ENCODE results near the gene KCNJ8. TPM values are rescaled to one million over a fixed set of nuclear protein-coding genes. Genes with fewer than 3 reads are reported as not detected.

KCNJ8 gene
- total and polyA plus RNA-seq, 2 experiments from 2014 or later = 12.7 to 17.8 TPM

DNA sequence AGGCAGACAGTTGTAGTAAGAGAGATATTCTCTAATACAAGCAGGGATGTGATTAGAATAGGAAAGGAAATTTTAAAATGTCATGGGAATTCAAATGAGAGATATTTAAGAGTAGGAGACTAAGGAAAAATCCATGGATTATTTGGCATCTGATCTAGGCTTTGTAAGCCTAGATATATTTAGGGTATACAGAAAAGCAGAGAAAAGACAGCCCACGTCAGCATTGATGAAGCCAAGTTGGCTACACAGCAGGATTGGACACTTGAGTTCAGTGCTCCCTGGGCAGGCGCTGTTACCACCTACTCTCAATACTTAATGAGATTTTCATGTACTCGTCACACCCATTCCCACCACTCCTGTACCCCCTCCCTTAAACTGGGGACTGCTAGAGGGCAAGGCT, 1.7 kb upstream of the KCNJ8 start:
- no peak overlapping the region for H3K27ac ChIP-seq
- TF ChIP-seq EZH2 (IDR thresholded peaks at IDR 0.05; ENCODE audit: insufficient read depth, poor library complexity, severe bottlenecking) (no peak), EZH2phosphoT487 (IDR thresholded peaks at IDR 0.05; ENCODE audit: insufficient read depth, low read depth) (no peak)
- H3K9me3 ChIP-seq (ENCODE audit: low read depth) = no peaks in the 10 kb centered on the region
- H3K27me3 ChIP-seq (replicated peaks; ENCODE audit: insufficient read depth) = no peaks in the 10 kb centered on the region
- 0 out of 2 replicates have a peak overlapping the region, but pooled peaks have one; percentile 6 for H2AFZ ChIP-seq
- no peak overlapping the region for H3K4me2 ChIP-seq (ENCODE audit: unreplicated experiment)
- no peak overlapping the region for H3K4me3 ChIP-seq
- in situ Hi-C loops (cut with MboI) = no loop called here
- H3K4me1 ChIP-seq (ENCODE audit: insufficient read depth) = peaks cover 24% of the 10 kb centered on the region
- no peaks in the 10 kb centered on the region for H3K36me3 ChIP-seq (ENCODE audit: low read depth)
- WGBS, 2 experiments (ENCODE audit: low coverage in 1 of 2, low lambda C conversion rate in 2 of 2, missing lambda C conversion rate in 2 of 2) = 88% methylated on average over 3 of the region's 3 CpGs
- no peaks in the 10 kb centered on the region for H3K9me2 ChIP-seq (ENCODE audit: insufficient read depth)
- DNase-seq = no peak
- peaks cover 28% of the 10 kb centered on the region for H3F3A ChIP-seq (ENCODE audit: insufficient read depth)
- H3K79me2 ChIP-seq (ENCODE audit: insufficient read depth) = no peaks in the 10 kb centered on the region
- H3K9ac ChIP-seq = no peak overlapping the region
- H4K20me1 ChIP-seq (ENCODE audit: insufficient read depth) = no peaks in the 10 kb centered on the region

DNA sequence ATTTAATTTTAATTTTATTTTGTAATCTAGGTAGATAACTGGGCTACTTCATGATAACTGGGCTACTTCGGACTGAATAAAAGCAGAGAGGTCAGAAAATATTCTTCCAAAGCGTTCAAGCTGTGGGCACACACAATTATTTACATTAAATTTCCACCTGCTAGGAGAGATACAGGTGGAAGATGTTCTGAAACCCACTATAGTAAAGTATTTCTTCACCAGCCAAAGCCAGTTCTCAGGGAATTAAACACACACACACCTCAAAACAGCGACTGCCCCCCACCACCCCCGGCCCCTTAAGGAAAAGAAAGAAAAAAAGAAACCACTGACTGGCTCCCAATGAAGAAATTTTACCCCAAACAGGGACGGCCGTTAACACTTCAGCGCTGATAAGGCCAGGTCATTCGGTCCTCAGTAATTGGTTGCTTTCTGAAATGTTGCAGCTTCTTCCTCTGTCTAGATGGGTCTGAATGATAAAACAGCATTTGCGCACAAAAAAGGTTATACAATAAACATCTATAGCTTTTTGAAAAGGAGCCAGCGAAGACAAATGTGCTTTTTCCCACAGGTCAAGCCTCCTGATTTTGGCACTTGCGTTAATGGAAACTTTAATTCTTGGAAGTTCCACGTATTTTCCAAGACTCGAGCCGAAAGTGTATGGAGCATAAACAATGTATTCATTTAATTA, 771 bp upstream of the KCNJ8 start:
- no peaks in the 10 kb centered on the region for H3K27me3 ChIP-seq (replicated peaks; ENCODE audit: insufficient read depth)
- H3K9ac ChIP-seq = peak overlapping the region; percentile 78; the same call in 1 of the 2 replicates
- TF ChIP-seq EZH2phosphoT487 (IDR thresholded peaks at IDR 0.05; ENCODE audit: insufficient read depth, low read depth) (no peak), EZH2 (IDR thresholded peaks at IDR 0.05; ENCODE audit: insufficient read depth, poor library complexity, severe bottlenecking) (no peak)
- H3K79me2 ChIP-seq (ENCODE audit: insufficient read depth) = no peaks in the 10 kb centered on the region
- H4K20me1 ChIP-seq (ENCODE audit: insufficient read depth) = no peaks in the 10 kb centered on the region
- in situ Hi-C loops (cut with MboI) = no loop called here
- H3K4me2 ChIP-seq (ENCODE audit: unreplicated experiment) = peak overlapping the region; percentile 86
- no peak overlapping the region for H3K27ac ChIP-seq
- H3K9me3 ChIP-seq (ENCODE audit: low read depth) = no peaks in the 10 kb centered on the region
- H3K4me1 ChIP-seq (ENCODE audit: insufficient read depth) = peaks cover 33% of the 10 kb centered on the region
- H3F3A ChIP-seq (ENCODE audit: insufficient read depth) = peaks cover 37% of the 10 kb centered on the region
- 51 to 52% methylated on average over 14 of the region's 14 CpGs for WGBS, 2 experiments (ENCODE audit: low coverage in 1 of 2, low lambda C conversion rate in 2 of 2, missing lambda C conversion rate in 2 of 2)
- no peaks in the 10 kb centered on the region for H3K9me2 ChIP-seq (ENCODE audit: insufficient read depth)
- H3K36me3 ChIP-seq (ENCODE audit: low read depth) = no peaks in the 10 kb centered on the region
- H3K4me3 ChIP-seq = peak overlapping the region; percentile 95
- peak overlapping the region; percentile 82 for H2AFZ ChIP-seq
- DNase-seq = no peak

DNA sequence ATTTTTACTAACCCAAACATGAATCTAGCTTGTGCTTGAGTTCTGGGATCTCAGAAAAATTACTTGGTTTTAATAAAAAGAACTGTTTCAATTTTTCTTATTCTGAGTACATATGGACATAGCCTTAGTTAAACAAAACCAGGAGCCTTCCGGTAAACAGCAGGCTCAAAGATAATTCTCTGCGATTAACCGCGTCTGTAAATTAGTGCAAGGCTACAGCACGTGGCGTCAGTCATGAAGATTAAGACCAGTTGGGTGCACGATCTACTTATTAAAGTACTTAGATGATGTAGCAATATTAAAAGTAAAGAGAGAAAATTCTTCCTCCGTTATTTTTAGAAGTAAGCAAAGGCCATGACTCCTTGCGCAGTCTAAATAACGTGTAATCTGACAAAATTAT, 700 bp downstream of the KCNJ8 start:
- no peaks in the 10 kb centered on the region for H3K9me2 ChIP-seq (ENCODE audit: insufficient read depth)
- peaks cover 52% of the 10 kb centered on the region for H3F3A ChIP-seq (ENCODE audit: insufficient read depth)
- peak overlapping the region; percentile 8 for H3K27ac ChIP-seq
- H3K4me3 ChIP-seq = peak overlapping the region; percentile 95
- H3K9me3 ChIP-seq (ENCODE audit: low read depth) = no peaks in the 10 kb centered on the region
- WGBS, 2 experiments (ENCODE audit: low coverage in 1 of 2, low lambda C conversion rate in 2 of 2, missing lambda C conversion rate in 2 of 2) = 8 to 14% methylated on average over 10 of the region's 10 CpGs
- H3K27me3 ChIP-seq (replicated peaks; ENCODE audit: insufficient read depth) = no peaks in the 10 kb centered on the region
- peak; percentile 45 for DNase-seq
- H3K9ac ChIP-seq = peak overlapping the region; percentile 78
- H3K79me2 ChIP-seq (ENCODE audit: insufficient read depth) = no peaks in the 10 kb centered on the region
- peaks cover 47% of the 10 kb centered on the region for H3K4me1 ChIP-seq (ENCODE audit: insufficient read depth)
- H3K36me3 ChIP-seq (ENCODE audit: low read depth) = no peaks in the 10 kb centered on the region
- H4K20me1 ChIP-seq (ENCODE audit: insufficient read depth) = no peaks in the 10 kb centered on the region
- no peak for TF ChIP-seq EZH2 (IDR thresholded peaks at IDR 0.05; ENCODE audit: insufficient read depth, poor library complexity, severe bottlenecking)
- TF ChIP-seq EZH2phosphoT487 (IDR thresholded peaks at IDR 0.05; ENCODE audit: insufficient read depth, low read depth) = no peak
- in situ Hi-C loops (cut with MboI) = no loop called here
- peak overlapping the region; percentile 88 for H3K4me2 ChIP-seq (ENCODE audit: unreplicated experiment)
- peak overlapping the region; percentile 93 for H2AFZ ChIP-seq

DNA sequence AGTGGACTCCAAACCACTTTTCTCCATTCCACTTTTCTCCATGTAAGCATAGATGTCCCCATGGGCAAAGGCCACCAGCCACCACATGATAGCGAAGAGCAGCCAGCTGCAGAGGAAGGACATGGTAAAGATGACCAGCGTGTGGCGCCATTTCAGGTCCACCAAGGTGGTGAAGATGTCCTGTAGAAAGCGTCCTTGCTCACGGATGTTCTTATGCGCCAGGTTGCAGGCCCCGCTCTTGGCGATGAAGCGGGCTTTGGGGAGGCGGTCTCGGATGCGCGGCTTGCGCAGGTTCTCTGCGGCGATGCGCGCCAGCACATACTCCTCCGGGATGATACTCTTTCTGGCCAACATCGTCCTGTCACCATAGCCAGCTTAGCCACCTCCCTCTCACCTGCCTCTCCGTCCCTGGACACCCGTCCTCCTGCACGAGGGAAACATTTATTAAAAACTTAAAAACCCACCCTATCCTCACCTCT, 1.2 kb downstream of the KCNJ8 start:
- TF ChIP-seq EZH2phosphoT487 (IDR thresholded peaks at IDR 0.05; ENCODE audit: insufficient read depth, low read depth) (no peak), EZH2 (IDR thresholded peaks at IDR 0.05; ENCODE audit: insufficient read depth, poor library complexity, severe bottlenecking) (no peak)
- peak overlapping the region; percentile 15; the same call in 1 of the 2 replicates for H3K27ac ChIP-seq

More for the DNA sequence above, 1.2 kb downstream of the KCNJ8 start:
- H3K9ac ChIP-seq = peak overlapping the region; percentile 78
- in situ Hi-C loops (cut with MboI) = no loop called here
- no peaks in the 10 kb centered on the region for H4K20me1 ChIP-seq (ENCODE audit: insufficient read depth)
- H3K4me1 ChIP-seq (ENCODE audit: insufficient read depth) = peaks cover 51% of the 10 kb centered on the region
- no peaks in the 10 kb centered on the region for H3K27me3 ChIP-seq (replicated peaks; ENCODE audit: insufficient read depth)
- peak; percentile 48 for DNase-seq
- WGBS, 2 experiments (ENCODE audit: low coverage in 1 of 2, low lambda C conversion rate in 2 of 2, missing lambda C conversion rate in 2 of 2) = 43% methylated on average over 23 of the region's 23 CpGs
- peak overlapping the region; percentile 95 for H3K4me3 ChIP-seq
- no peaks in the 10 kb centered on the region for H3K36me3 ChIP-seq (ENCODE audit: low read depth)
- peak overlapping the region; percentile 93 for H2AFZ ChIP-seq
- H3F3A ChIP-seq (ENCODE audit: insufficient read depth) = peaks cover 54% of the 10 kb centered on the region
- H3K9me3 ChIP-seq (ENCODE audit: low read depth) = no peaks in the 10 kb centered on the region
- H3K9me2 ChIP-seq (ENCODE audit: insufficient read depth) = no peaks in the 10 kb centered on the region
- peak overlapping the region; percentile 88 for H3K4me2 ChIP-seq (ENCODE audit: unreplicated experiment)
- no peaks in the 10 kb centered on the region for H3K79me2 ChIP-seq (ENCODE audit: insufficient read depth)
